Activated CD8-positive, alpha-beta T cell treated with anti-CD3 and anti-CD28 coated beads, Interleukin-2, amount 10 ng/mL, durations not matched to agents 7 days and 5 days (primary cell): ENCODE data around the gene HBS1L. TPM values are rescaled to one million over a fixed set of nuclear protein-coding genes. Genes with fewer than 3 reads are reported as not detected.
A peak's percentile ranks its signal among the peaks of the same experiment; 100 is the strongest.

Experiments
- ATAC-seq: fragments of 150-1000 bp; cut with Tn5 transposase; one replicate; pipeline ENCODE4 v1.10.0; 2021; ENCODE audit warnings: moderate library complexity
- CTCF ChIA-PET: fragments of 350-600 bp; sonication (Branson Sonifier 250); formaldehyde crosslinking; loops from one replicate; lab custom pipeline; 2021; ENCODE audit warnings: antibody characterized with exemption; lab: Charles Lee
- POLR2A ChIA-PET: fragments of 350-600 bp; sonication (Branson Sonifier 250); formaldehyde crosslinking; loops from one replicate; lab custom pipeline; 2021; ENCODE audit warnings: antibody characterized with exemption; lab: Charles Lee
- DNase-seq: peaks from one replicate; pipeline ENCODE4 v3.0.0-alpha.2; 2020
- H3K27ac Mint-ChIP-seq: one replicate; pipeline ENCODE4 v1.8.0; 2021; ENCODE audit warnings: mild to moderate bottlenecking, mixed read lengths
- H3K27me3 Mint-ChIP-seq: one replicate; pipeline ENCODE4 v1.8.0; 2021; ENCODE audit warnings: low read depth, mixed read lengths
- H3K36me3 Mint-ChIP-seq: one replicate; pipeline ENCODE4 v1.8.0; 2021; ENCODE audit warnings: low read depth, mixed read lengths
- H3K4me1 Mint-ChIP-seq: one replicate; pipeline ENCODE4 v1.8.0; 2021; ENCODE audit warnings: low read depth, mixed read lengths
- H3K4me3 Mint-ChIP-seq: one replicate; pipeline ENCODE4 v1.8.0; 2021; ENCODE audit warnings: mild to moderate bottlenecking, mixed read lengths
- H3K9me3 Mint-ChIP-seq: one replicate; pipeline ENCODE4 v1.8.0; 2022; ENCODE audit warnings: mixed read lengths; ENCODE audit not compliant: insufficient read depth
- total RNA-seq, 2 experiments: library from RNA; stranded (reverse); gene quantifications; one replicate each; pipeline ENCODE4 v1.2.3, GENCODE V29; 2021

HBS1L gene
- total RNA-seq, 2 experiments from 2014 or later, result 72.8 to 77.5 TPM

DNA sequence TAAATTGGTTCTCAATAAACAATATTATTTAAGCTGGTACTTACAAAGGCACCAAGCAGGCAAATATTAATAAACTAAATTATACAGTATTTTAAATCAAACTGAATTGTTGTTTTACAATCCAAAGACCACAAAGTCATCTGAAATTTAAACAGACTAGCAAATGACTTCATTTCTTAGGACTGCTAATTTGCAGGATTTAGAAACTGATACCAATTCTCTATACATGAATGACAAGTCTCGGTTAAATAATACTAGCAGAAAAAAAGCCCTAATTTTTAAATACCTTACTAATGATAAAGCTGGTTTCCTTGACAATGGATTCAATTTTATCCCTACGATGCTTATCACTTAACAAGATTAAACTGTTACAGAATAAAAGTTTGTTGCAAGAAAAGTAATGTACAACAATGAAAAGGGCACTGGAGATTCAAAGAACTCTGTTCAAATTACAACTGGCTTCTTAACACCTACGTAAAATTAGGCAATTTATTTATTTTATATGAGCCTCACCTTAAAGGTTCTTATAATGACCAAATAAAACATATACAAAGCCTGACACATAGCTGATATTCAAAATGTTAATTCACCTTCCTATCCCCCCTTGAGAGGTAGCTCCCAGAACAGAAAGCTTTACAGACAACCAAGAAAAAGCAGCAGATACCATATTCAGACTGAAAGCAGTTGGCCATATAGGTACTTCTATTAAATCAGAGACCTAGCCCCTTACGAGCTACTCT lies 33.1 kb downstream of the HBS1L start:
- POLR2A ChIA-PET, result interaction anchor here (1.1 to 1.2 kb wide), 3 partner anchors 33 to 159 kb away, joined by 3 to 6 read pairs (median 4); partner anchors contain the start of genes HBS1L and MYB
- H3K27me3 Mint-ChIP-seq, result no peaks in the 10 kb centered on the region
- peaks cover 22% of the 10 kb centered on the region for H3K36me3 Mint-ChIP-seq
- CTCF ChIA-PET, result interaction anchor here (1.0 to 2.4 kb wide), 7 partner anchors 13 to 163 kb away, joined by 3 to 8 read pairs (median 4); no protein-coding TSS in a partner anchor
- peak overlapping the region; percentile 10 for H3K27ac Mint-ChIP-seq
- peaks cover 50% of the 10 kb centered on the region for H3K4me1 Mint-ChIP-seq
- H3K4me3 Mint-ChIP-seq, result peak overlapping the region; percentile 0
- ATAC-seq, result peak; percentile 62
- DNase-seq, result no peak
- H3K9me3 Mint-ChIP-seq, result no peaks in the 10 kb centered on the region

DNA sequence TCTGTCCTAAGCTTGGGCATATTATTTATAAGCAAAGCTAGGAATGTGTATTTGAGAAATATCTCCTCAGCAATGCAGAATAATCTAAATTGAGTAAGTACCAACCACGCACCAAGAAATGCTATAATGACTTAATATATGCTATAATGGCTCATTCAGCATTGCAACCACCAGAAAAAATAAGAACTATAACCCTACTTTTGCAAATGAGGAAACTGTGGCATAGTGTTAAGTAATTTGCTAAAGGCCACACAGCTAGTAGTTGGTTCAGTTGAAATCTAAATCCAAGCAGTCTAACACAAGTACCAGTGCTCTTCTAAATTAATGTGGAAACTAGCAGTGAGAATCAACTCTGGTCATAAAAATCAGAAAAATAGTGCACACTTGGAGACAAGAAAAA lies 35.7 kb downstream of the HBS1L start:
- no peak overlapping the region for H3K27ac Mint-ChIP-seq

DNA sequence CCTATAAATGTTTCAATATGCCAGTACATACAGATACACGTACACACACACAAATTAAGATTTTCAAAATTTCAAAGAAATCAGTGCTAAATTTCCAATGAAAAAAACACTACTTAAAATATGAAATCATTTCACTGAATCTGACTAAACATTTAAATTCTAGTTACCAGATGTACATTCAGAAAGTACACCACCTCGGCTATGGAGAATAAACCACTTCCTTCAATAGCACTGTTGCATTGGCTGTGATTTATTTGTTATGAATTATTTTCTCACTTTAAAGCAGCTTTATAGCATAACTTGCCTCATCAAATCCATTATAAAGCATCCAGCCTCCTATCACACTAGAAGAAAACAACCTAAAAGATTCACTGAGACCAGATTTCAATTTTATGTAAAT lies 36.6 kb downstream of the HBS1L start:
- ChIA-PET POLR2A (no interaction called here), CTCF (no interaction called here)
- Mint-ChIP-seq H3K9me3 (no peaks in the 10 kb centered on the region), H3K27me3 (no peaks in the 10 kb centered on the region), H3K4me3 (no peak overlapping the region), H3K4me1 (peaks cover 59% of the 10 kb centered on the region), H3K36me3 (peaks cover 19% of the 10 kb centered on the region), H3K27ac (no peak overlapping the region)
- DNase-seq (no peak), ATAC-seq (no peak)

More for the DNA sequence above, 35.7 kb downstream of the HBS1L start:
- Mint-ChIP-seq H3K4me1 (peaks cover 53% of the 10 kb centered on the region), H3K36me3 (peaks cover 14% of the 10 kb centered on the region), H3K9me3 (no peaks in the 10 kb centered on the region), H3K4me3 (no peak overlapping the region), H3K27me3 (no peaks in the 10 kb centered on the region)
- ATAC-seq (no peak), DNase-seq (no peak)
- ChIA-PET CTCF (no interaction called here), POLR2A (no interaction called here)

DNA sequence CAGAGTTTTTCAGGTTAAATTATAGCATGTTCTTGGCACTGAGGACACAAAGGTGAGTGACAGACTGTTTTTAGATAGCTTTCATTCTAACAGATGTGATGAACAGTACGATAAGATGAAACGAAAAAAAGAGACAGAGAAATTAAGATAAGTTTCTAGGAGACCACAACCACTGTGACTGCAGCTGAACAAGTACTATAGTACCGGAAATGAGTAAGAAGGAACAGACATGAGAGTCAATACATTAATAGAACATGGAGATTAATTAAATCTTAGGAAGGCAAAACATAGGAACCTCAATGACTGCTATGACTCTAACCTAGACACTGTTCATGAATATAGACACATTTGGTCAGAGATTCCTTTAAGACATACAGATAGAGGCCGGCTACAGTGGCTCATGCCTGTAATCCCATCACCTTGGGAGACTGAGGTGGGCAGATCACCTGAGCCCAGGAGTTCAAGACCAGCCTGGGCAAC lies 40.2 kb downstream of the HBS1L start:
- Mint-ChIP-seq H3K4me3 (peak overlapping the region; percentile 60), H3K4me1 (peaks cover 54% of the 10 kb centered on the region), H3K36me3 (peaks cover 31% of the 10 kb centered on the region), H3K27ac (peak overlapping the region; percentile 90), H3K9me3 (no peaks in the 10 kb centered on the region), H3K27me3 (no peaks in the 10 kb centered on the region)
- POLR2A ChIA-PET, result interaction anchor here (0.6 to 0.7 kb wide), 3 partner anchors 10 to 59 kb away, joined by 3 read pairs; partner anchors contain the start of gene HBS1L
- ATAC-seq, result peak; percentile 94
- CTCF ChIA-PET, result interaction anchor here (1.0 to 1.5 kb wide), 2 partner anchors 41 to 130 kb away, joined by 3 read pairs; no protein-coding TSS in a partner anchor
- peak; percentile 45 for DNase-seq

DNA sequence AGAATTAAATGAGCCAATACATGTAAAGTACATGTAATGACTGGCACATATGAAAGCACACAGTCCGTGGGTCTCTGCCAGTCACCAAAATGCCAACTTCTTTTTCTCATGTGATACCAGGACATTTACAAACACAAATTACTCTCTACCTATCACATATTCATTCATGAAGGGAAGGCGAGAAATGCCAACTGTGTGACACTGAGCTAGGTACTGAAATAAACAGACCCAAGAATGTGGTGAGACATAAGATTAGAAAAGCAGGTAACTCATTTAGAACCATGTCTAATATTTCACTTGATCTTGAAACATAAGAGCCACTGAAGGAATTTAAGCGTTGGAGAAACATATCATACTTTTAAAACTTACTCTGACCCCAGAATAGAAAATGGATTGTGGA lies 41.4 kb downstream of the HBS1L start:
- peak overlapping the region; percentile 15 for H3K4me3 Mint-ChIP-seq
- ATAC-seq, result no peak
- no peaks in the 10 kb centered on the region for H3K27me3 Mint-ChIP-seq
- peaks cover 35% of the 10 kb centered on the region for H3K36me3 Mint-ChIP-seq
- ChIA-PET CTCF (interaction anchor here (0.7 to 1.8 kb wide), 5 partner anchors 9 to 1275 kb away, joined by 3 to 5 read pairs (median 3); no protein-coding TSS in a partner anchor), POLR2A (no interaction called here)
- peaks cover 56% of the 10 kb centered on the region for H3K4me1 Mint-ChIP-seq
- H3K27ac Mint-ChIP-seq, result peak overlapping the region; percentile 83
- DNase-seq, result no peak
- H3K9me3 Mint-ChIP-seq, result no peaks in the 10 kb centered on the region

DNA sequence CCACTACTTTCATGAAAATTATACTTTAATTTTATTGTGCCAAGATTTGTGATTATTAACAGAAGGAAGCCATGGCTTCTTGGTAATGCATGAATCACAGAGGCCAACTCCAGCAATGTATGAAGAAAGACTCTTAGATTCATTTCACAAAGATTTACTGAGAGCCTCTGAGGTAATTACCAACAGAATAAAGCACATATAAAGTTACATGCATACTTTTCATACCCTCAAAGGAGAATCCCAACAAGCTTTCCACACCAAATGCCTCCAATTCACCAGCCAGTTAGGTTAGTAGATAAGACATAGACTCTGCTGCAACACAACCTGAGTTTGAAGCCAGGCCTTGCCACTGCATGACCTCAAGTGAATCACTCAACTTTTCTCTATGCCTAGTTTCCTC lies 41.9 kb downstream of the HBS1L start:
- peaks cover 56% of the 10 kb centered on the region for H3K4me1 Mint-ChIP-seq
- ATAC-seq, result no peak
- peaks cover 36% of the 10 kb centered on the region for H3K36me3 Mint-ChIP-seq
- H3K27ac Mint-ChIP-seq, result peak overlapping the region; percentile 83
- no peak for DNase-seq
- H3K4me3 Mint-ChIP-seq, result no peak overlapping the region
- H3K9me3 Mint-ChIP-seq, result no peaks in the 10 kb centered on the region
- ChIA-PET CTCF (interaction anchor here (0.8 to 1.8 kb wide), 7 partner anchors 9 to 76 kb away, joined by 3 to 5 read pairs (median 3); no protein-coding TSS in a partner anchor), POLR2A (no interaction called here)
- H3K27me3 Mint-ChIP-seq, result no peaks in the 10 kb centered on the region

DNA sequence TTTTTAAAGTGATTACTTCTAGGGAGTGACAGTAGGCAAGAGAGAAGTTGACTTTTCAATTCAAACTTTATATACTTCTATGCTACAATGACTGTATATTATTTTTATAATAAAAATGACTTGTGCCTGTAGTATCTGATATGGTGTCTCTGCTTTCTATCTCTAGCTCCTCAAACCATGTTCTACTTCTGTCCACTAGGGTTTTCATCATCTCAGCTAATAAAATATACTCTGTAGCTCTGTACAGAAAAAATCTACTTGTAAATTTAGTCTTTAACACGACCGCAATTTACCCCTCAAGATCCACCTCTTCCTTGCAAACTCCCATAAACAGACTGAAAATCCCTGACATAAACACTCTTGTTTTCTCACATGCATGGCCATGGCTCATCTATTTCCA lies 42.3 kb downstream of the HBS1L start:
- CTCF ChIA-PET, result interaction anchor here (0.8 to 1.8 kb wide), 5 partner anchors 10 to 77 kb away, joined by 3 to 5 read pairs (median 3); no protein-coding TSS in a partner anchor
- Mint-ChIP-seq H3K4me3 (no peak overlapping the region), H3K4me1 (peaks cover 55% of the 10 kb centered on the region), H3K27ac (no peak overlapping the region), H3K9me3 (no peaks in the 10 kb centered on the region), H3K27me3 (no peaks in the 10 kb centered on the region), H3K36me3 (peaks cover 38% of the 10 kb centered on the region)
- POLR2A ChIA-PET, result no interaction called here
- ATAC-seq (no peak), DNase-seq (no peak)

DNA sequence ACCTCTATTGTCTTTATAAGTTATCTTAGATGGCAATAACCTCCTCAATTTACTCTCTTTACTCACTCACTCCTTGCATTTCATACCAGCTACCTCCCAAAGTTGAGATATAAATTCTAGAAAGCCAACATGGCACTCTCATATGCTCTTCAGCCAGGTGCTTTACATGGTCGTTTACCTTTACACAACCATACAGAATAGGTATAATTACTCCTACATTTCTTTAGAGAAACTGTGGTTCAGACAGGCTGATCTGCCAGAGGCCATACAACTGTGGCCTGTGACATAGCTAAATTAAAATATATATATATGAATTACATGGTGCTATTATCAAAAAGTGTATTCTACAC lies 45.7 kb downstream of the HBS1L start:
- H3K4me1 Mint-ChIP-seq, result peaks cover 37% of the 10 kb centered on the region
- POLR2A ChIA-PET, result interaction anchor here (1.0 kb wide), 1 partner anchor 181 kb away, joined by 3 read pairs; no protein-coding TSS in a partner anchor
- DNase-seq (no peak), ATAC-seq (no peak)
- H3K36me3 Mint-ChIP-seq, result peaks cover 32% of the 10 kb centered on the region
- H3K4me3 Mint-ChIP-seq, result no peak overlapping the region
- no peaks in the 10 kb centered on the region for H3K9me3 Mint-ChIP-seq
- CTCF ChIA-PET, result interaction anchor here (0.7 to 2.1 kb wide), 6 partner anchors 14 to 414 kb away, joined by 3 to 6 read pairs (median 3); no protein-coding TSS in a partner anchor
- no peak overlapping the region for H3K27ac Mint-ChIP-seq
- no peaks in the 10 kb centered on the region for H3K27me3 Mint-ChIP-seq

DNA sequence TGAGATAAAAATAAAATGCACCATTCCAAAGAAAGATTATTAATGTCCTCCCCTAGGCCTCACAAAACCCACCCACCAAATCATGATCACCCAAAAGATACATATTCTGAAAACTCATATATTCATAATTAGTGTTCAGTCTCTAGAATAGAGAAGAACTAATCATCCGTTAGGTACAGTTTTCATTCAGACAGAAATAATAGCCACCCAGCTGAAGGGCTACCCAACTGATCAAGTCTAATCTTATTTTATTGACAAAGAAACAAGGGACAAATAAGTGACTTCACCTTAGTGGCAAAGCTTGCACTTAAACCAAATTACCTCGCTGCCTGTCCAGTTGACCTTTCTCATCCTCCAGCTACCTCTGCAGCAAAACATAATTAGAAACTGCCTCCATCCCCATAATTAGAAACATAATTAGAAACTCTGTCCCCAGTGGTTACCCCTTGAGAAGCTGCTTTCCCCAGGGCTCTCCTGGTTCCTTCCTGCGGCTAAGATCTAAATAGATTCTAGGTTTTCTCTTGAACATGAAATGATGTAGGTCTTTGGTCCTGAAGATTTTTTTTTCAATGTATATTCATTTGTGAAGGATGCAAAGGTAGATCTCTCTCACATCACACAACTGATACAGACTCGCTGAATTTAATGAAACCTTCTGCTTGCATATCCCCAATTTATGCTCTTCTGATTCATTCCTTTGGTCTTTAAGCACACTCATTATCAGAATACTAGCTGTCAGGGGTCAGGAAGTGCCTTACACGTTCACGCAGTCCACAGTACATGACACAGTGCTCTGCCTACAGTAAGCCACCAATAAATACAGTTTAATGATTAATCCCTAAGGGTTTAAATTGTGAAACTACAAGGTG lies 46.3 kb downstream of the HBS1L start:
- Mint-ChIP-seq H3K9me3 (no peaks in the 10 kb centered on the region), H3K4me3 (no peak overlapping the region), H3K36me3 (peaks cover 30% of the 10 kb centered on the region), H3K27me3 (no peaks in the 10 kb centered on the region), H3K27ac (no peak overlapping the region), H3K4me1 (peaks cover 32% of the 10 kb centered on the region)
- DNase-seq, result no peak
- POLR2A ChIA-PET, result interaction anchor here (1.0 kb wide), 1 partner anchor 182 kb away, joined by 3 read pairs; no protein-coding TSS in a partner anchor
- ATAC-seq, result peak; percentile 49
- CTCF ChIA-PET, result interaction anchor here (0.8 to 2.1 kb wide), 9 partner anchors 10 to 415 kb away, joined by 3 to 6 read pairs (median 3); no protein-coding TSS in a partner anchor

DNA sequence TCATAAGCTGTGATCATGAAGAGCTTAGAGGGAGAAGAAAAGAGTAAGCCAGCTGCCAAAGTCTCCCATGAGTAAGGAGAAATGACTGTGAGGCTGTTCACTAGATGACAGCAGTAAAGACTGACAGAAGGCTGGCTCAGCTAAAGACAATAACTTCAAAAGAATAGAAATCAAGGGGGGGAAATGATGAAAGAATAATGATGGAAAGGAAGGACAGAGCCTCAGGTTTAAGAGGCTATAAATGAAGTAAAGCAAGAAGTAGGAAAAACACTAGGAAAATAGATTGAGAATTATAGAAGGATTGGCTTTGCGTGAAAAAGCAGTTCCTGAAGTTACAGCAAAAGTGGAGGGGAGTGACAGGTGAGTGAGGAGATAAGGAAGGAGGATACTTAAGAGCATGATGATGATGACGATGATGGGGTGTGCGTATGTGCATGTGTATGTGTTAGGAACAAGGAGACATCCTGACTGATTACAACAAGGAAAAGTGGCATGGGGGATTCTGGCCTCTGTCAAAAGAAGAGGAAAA lies 48.2 kb downstream of the HBS1L start:
- ChIA-PET CTCF (interaction anchor here (0.7 kb wide), 2 partner anchors 22 to 586 kb away, joined by 3 read pairs; no protein-coding TSS in a partner anchor), POLR2A (interaction anchor here (2.0 kb wide), 1 partner anchor 48 kb away, joined by 7 read pairs; the partner anchor contains the start of gene HBS1L)
- Mint-ChIP-seq H3K4me3 (no peak overlapping the region), H3K4me1 (peaks cover 22% of the 10 kb centered on the region), H3K9me3 (no peaks in the 10 kb centered on the region), H3K27me3 (no peaks in the 10 kb centered on the region), H3K27ac (no peak overlapping the region), H3K36me3 (peaks cover 18% of the 10 kb centered on the region)
- no peak for ATAC-seq
- no peak for DNase-seq

DNA sequence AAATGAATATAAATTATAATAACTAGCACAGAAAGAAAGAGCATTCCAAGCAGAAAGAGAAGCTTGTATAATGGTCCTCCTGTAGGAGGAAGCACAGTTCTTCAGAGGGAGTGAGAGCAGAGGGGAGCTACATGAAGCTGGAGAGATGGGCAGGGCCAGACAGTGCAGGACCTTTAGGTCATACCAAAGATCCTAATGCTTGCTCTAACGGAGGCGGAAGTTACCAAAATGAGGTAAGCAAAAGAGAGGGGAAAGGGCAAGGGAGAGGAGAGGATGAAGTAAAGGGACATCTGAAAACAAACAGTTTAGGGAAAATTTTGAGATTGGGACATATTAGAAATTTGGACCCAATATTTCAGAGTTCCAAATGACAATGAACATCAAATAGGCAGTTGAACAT lies 50.2 kb downstream of the HBS1L start:
- no peak for ATAC-seq
- POLR2A ChIA-PET, result interaction anchor here (0.7 to 2.0 kb wide), 2 partner anchors 10 to 50 kb away, joined by 3 to 7 read pairs; partner anchors contain the start of gene HBS1L
- Mint-ChIP-seq H3K36me3 (peaks cover 11% of the 10 kb centered on the region), H3K4me1 (peaks cover 20% of the 10 kb centered on the region), H3K27me3 (no peaks in the 10 kb centered on the region), H3K27ac (no peak overlapping the region), H3K9me3 (no peaks in the 10 kb centered on the region), H3K4me3 (no peak overlapping the region)
- CTCF ChIA-PET, result interaction anchor here (0.9 to 2.6 kb wide), 7 partner anchors 9 to 435 kb away, joined by 3 to 14 read pairs (median 4); no protein-coding TSS in a partner anchor
- DNase-seq, result no peak
